HG02588 (cell line): Measurements from ENCODE around the gene HOXD3.

Experiments
- ATAC-seq: cut with Tn5 transposase; IDR thresholded peaks from one replicate; pipeline ENCODE4 v1.9.1; 2021; ENCODE audit warnings: mild to moderate bottlenecking, moderate library complexity; ENCODE audit not compliant: unreplicated experiment

The HOXD3 gene

DNA sequence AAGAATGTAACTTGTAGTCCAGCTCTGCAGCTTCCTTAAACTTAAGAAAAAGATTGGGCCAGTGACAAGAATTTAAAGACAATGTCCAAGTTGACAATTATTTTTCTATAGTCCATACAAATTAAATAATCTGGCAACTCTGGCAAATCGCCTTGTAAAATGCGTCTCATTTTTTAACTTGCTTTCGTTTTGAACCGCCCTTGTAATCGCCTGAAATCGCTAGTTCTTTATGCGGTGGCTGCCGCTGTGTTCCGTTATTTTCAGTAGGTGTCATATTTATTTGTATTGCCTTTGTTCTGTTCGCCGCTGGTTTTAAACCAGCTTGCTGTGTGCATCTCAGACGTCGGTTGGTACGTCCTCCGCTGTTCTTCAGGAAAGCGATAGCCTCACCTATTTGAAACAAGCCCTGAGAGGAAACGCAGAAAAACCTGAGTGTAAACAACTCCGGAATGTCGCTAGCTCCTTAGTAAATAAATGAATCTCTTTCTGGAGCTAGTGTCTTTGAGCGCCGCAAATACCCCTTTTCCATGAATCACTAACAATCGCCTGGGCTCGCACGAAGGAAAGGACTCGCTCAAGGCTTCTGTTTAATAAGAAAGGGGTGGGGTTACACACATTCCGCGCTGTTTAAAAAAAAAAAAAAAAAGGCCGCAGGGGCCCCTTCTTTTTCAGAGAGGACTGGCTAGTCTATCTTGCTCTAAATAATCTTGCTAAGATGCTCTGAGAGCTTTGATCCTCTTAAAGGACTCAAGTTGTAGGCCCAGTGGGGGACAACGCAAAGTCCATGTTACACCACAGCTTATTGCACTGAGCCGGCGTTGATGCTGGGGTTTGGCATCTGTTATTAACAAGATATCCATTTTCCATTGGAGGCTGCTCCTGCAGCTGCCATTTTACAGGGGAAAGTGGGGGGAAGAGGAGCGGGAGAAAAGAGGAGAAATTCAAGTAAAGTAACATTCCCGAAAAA, 24.6 kb upstream of the HOXD3 start:
- no peak for ATAC-seq

DNA sequence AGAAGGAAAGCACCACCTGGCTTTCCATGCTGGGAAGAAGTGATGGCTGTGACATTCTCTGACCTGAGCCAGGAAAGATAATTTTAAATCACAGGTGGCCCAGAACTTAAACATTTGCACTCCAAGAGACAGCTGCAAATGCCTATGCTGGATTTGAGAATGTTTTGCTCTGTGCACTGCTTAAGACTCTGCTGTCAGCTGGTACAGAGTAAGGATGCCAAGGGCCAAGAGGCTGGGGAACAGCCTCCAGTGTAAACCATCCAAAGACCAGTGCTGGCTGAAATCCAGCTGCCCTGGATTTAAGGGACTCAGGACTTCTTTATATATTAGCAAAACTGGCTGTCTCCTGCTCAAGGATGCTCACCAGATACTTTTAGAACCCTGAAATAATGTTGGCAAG, 23.7 kb upstream of the HOXD3 start:
- ATAC-seq = no peak

DNA sequence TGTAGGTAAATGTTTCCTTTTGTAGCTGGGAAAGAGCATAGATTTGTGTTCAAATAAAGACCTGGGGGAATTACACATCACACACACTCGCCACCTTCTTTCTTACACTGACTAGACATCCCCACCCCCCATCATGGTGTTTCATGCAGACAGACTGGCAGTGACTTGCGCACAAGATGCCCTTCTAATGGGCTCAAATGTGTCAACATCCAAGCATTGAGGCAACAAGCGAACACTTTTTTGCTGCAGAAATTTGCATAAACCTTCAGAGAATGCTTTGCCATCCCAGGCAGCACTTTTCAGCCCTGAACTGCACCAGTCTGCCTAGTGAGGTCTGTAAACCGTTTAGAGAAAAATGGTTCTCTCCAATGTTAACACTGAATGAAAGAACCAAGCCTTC, 23.1 kb upstream of the HOXD3 start:
- ATAC-seq = no peak

DNA sequence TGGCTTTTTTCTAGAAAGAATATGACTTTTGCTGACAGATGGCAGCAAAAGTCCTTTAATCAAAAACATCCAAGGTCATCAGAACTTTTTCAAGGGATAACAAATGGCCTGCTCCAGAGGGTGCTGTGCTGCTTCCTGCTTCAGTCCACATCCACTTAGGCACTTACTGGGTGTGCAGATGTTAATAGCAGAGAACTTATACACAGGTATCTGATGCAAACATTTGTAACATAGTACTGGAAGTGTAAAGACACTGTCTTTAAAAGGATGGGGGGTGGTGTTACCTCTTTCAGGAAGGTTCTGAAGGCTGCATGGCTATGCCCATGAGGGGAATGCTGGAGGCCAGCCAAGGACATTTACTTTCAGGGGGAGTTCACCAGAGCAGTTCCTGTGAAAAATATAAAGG, 22.1 kb upstream of the HOXD3 start:
- no peak for ATAC-seq

DNA sequence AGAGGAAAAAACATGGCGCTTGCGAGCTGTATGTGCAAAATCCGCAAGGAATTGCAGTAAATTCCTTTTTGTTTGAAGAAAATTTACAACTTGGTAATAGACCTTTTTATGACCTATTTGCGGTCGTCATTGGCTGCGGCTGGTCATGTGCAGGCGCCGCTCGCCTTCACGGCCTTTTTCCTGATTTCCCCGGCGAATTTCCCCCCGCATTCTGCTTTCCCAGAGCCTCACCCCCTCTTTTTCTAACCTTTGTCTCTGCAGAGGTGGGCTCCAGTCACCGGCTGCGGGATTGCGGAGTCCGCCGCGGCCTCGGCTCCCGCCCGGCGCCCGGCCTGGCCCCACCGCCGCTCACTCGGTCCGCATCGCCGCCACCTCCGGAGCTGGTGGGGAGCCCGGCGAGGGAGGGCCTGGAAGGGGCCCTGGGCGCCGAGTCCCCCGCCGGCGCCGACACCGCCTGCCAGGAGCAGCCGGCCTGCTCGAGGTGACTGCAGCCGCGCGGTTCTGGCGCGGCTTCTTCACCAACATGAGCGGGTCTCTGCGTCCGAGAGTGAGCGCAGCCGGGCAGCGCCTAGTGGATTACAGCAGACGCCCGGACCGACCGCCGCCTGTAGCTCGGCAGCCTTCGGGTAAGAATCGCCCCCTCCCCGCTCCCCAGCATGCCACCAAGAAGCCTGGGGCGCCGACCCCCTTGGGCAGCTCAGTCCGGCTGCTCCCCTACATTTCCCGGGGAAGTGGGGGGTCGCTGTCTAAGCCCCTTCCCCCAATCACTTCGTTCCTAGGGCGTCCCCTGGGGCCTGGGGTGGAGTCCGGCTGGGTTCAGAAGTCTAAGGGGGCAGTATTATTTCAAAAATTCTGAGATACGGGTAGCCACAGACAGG, 20.5 kb upstream of the HOXD3 start:
- no peak for ATAC-seq

DNA sequence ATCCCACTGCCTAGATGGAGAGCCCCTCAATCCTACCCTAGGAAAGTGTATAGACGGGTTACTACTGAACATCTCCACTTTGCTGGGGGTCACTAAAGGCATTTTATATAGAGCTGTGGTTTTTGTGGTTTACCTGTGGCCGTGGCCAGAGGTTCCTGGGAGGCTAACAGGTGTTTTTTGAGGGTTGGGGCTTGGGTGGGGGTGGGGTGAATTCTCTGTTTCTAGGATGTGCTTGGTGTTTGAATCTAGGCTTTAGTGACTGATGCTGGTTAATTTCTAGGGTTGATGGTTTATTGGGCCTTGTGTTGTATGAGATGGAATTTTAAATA, 19.9 kb upstream of the HOXD3 start:
- no peak for ATAC-seq

DNA sequence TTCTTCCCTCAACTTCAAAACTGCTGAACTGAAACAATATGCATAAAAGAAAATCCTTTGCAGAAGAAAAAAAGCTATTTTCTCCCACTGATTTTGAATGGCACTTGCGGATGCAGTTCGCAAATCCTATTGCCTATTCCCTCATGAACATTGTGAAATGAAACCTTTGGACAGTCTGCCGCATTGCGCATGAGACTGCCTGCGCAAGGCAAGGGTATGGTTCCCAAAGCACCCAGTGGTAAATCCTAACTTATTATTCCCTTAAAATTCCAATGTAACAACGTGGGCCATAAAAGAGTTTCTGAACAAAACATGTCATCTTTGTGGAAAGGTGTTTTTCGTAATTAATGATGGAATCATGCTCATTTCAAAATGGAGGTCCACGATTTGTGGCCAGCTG, 19.2 kb upstream of the HOXD3 start:
- no peak for ATAC-seq

DNA sequence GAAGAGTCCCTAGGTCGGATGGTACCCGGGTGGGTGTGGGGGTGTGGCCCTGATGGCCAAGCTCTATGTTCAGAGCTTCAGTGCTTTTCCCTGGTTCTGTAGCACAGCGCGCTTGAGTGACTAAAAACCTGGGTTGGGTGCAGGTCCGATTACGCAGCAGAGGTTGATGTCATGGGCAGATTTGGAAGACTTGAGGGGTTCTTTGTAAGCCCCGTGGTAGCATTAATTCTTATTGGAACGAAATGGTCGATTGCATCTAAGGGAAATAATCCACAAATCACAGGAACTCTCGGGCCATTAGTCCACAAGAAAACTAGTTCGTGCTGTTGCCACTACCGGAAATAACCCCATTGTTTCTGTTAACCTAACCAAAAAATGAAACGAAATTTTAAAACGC, 18.6 kb upstream of the HOXD3 start:
- ATAC-seq = no peak

DNA sequence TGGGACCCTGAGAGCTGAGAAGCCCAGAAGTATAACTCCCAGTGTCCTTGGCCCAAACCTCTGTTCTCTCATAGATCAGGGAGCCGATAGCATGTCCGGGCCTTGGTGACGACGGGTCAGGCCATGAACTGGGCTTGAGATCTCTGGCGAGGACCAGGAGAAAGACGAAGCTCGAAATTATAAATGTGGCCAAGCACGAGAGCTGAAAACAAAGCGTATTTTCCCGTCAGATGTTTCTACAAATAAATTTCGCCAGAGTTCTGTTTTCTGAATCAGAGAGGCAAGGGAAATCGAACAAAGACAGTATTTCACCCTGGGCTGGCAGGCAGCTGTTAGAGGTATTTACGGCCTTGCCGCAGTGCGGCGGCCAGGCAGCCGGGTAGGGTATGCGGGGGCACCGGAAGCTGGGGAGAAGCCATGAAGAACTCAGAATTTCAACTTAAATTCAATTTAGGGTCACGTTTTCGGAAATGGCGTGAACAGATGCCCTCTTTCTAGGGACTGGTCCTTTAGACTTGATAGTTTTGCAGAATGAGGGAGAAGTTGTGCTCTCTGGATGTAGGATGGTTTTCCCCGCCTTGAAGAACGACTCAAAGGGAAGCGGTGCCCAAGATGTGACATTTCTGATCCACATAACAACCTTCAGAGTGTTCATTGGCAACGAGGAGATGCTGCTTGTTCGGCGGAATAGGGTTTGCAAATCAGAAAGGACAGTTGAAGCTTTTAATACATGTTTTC, 18.0 kb upstream of the HOXD3 start:
- no peak for ATAC-seq

DNA sequence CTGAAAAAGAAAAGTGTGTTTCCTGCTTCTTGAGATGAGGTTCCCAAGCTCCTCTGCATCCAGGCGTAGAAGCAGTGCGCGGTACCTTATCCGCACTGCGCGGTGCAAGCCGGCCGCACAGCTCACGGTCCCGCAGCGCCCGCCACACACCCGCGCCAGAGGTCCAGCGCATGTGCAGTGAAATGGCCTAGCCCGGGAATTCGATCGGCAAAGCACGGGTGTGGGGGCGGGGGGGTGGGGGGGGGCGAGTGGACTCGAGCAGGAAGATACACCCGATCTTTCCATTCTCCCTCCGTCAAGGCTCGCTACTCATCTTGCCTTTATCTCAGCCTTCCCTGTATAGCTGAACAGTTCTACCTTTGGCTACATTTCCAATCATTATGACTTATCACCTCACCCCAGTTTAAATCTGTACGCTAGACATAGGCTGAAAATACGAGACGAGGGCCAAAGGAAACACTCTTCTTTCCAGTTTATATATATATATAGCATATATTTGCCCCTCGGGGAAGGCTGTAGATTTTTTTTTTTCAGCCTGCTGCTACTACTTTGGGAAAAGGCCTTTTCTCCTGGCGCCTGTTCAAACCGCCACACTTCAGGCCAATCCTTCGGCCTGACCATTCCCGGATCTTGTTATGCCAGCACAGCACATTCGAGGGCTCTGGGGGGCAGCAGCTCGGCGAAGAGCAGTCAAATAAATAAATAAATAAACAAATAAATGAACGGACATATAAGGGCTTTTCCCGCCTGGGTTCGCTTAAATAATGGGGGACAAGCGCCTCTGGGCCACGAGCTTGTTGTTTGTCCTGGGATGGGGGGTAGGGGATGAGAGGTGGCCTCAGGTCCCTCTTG, 17.2 kb upstream of the HOXD3 start:
- no peak for ATAC-seq

DNA sequence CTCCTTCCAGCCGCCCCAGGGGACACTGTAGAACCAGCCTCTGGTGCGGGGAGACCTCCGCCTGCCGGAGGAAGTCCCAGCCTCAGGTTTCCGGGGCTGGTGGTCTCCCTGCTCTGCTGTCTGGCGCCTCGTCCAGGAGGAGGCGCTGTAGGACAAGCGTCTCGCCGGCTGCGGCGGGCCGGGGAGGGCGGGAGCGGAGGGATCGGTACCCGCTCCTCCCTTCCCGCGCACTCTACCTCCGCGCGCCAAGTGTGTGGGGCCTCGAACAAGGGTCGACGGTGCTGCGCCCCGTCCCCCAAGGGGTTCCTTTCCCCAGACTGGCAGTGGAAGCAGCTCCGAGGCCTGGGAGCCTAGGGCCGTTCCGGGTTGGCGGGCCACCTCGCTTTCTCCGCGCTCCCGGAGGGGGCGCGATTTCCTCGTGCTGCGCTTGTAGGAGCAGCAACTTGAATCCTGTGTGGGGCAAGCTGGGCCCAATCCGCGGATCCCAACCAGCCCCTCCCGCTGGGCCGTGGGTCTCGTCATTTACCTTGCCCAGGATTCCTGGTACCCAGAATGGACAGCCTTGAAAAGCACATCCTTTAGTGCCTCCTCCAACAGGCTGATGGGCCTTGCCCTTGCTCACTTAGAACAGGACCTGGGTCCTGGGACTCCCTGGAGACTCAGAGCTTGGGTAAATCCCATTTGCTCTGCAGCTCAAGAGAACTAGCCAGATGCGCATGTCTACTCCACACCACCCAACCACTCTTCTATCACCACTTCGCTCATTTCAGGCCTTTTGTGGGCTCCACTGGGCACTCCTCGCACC, 16.4 kb upstream of the HOXD3 start:
- peak; percentile 96 for ATAC-seq

DNA sequence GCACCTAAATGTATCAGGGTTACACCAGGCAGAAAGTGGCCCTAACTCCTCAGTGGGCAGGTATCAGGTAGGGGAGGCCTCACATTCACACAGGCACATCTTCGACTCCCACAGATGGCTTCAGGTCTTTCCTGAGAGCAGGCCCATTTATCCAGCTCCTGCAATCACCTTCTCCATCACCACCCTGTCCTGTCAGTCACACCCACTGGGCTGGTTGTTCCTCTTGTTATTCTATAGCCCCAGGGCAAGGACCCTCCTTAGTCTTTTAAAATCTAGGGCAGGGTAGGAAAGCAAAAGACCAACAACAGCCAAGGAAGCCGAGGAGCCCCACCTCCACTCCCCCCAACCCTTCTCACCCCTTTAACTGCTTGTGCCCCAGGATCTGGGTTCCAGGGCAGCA, 14.8 kb upstream of the HOXD3 start:
- ATAC-seq = no peak

DNA sequence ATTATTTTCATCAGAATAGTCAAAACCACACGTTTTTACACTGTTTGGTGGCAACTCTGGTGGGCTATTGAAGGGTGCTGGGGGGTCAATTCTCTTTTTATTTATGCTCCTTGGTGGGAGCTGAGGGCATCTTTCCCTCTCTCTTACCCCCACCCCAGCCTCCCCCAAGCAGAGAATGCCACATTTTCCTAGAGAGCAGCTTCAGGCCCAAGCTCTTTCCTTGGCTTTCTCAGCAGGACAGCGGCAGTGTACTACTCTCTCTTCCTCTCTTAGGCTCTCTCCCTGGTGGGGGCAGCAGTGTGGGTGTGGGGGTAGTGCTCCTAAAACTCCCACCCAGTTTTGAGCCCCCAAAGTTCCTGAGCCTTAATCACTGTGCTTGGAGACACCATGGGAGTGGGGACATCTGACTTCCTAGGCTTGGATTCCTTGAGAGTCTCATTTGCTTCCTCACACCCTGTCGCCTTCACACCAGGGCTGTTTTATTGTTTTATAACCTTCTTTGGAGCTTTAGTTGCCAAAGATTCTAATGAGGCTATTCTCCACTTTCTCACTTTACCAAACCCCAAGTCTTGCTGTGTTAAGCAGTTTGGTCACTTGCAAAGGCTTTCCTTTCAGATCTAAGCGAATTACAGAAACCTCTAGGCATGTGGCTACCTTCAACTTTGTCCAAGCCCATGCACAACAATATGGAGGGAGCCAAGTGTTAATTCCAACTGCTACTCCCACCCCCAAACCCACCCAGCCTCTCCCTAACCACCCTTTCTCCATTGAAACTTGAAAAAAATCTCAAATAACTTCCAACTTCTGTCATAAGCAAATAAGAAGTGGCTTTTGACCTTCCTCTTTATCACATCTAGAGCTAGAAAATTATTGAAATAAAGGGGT, 11.8 kb upstream of the HOXD3 start:
- no peak for ATAC-seq

DNA sequence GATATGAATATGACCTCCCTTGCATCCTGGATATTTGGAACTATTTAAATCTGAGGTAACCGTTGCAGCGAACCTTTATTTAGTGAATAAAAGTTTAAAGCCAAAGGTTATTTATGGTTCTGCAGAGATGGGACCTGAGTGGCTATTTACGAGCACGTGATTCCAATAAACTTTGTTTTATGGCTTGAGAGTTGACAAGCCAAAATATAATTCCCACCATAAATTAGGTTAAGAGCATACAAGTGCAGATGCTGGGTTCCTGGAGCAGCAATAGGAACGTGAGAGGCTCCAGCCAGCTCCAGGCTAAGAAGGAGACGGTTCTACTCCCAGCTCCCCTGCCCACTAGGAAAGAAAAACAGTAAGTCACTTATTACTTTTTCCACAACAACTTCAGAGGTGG, 11.0 kb upstream of the HOXD3 start:
- no peak for ATAC-seq

DNA sequence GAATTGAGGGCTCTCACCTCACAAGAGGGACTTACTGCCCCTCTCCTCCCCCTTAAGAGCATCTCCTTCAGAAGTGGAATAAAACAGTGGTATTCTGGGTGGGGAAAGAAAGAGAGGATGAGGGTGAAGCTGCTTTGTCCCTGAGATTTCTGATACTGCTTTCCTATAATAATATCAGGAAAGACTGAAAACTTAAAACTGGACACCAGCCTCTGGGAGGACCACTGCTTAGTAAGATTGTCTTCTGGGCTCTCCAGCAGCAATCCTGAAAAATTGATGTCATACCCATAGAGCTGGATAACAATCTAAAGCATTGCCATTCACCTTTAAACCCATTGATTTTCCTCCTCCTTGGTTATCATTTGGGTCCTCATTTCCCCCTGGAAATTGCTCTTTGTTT, 10.5 kb upstream of the HOXD3 start:
- no peak for ATAC-seq

DNA sequence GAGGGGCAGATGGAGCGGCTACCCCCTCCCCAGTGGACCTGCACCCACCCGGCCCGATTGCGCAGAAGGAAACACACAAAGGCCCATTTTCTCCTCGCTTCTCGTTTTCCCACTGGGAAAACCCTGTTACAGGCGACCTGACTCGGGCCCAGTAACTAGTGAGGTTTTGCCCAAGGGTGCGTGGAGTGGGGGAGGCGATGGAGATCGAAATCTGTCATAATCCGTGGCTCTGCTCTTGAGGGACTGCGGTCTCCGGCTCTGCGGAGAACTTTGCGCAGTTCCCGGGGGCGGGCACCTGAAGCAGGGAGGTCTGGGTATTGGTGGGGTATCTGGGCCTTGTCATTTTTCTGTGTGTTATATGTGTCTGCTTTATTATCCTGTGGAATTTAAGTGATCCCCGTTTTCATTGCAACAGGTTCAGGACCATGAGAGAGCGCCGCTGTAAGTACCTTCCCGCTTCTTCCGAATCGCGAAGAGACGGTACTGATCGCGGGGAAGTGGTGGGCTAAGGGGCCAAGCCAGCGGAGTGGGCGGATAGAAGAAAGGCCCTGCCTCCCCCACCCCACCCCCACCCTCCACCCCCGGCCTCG, 9.8 kb upstream of the HOXD3 start:
- no peak for ATAC-seq

DNA sequence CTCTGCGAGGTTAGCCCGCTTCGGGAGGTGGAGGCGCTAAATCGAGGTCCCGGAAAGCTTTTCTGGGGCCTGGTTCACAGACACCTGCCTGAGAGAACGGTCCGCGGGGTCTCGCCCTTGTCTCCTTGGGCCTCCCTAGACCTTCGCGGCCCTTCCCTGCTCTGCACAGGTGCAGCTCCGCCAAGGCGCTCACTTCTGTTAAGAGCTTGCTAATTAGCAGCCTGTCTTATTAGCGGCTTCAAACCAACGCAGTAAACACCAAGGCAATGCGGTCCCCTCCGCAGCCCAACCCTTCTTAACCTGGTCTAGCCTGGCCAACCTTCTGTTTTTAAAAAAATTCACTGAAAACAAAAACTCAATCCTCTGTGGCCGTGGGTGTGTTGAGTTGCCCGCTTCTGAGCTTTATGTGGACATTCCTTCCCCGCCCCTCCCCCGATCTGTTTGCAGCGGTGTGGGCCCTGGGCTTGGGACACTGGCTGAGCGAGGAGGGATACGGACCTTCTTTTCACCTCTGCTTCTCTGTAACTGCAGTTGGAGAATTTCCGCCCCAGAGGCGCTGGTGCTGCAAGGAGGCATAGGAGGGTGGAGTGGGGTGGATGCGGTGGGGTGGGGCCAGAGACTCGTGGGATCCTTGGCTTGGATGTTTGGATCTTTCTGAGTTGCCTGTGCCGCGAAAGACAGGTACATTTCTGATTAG, 9.2 kb upstream of the HOXD3 start:
- ATAC-seq = no peak
